Activated CD8-positive, alpha-beta memory T cell treated with anti-CD3 and anti-CD28 coated beads, Interleukin-2, amount 10 ng/mL, durations not matched to agents 7 days and 5 days (primary cell): ENCODE measurements around the gene OR14C36. TPM values are rescaled to one million over a fixed set of nuclear protein-coding genes. Genes with fewer than 3 reads are reported as not detected.

ENCODE experiments used
- ATAC-seq: fragments of 150-1000 bp; cut with Tn5 transposase; one replicate; pipeline ENCODE4 v1.10.0; 2021; ENCODE audit warnings: moderate library complexity
- CTCF ChIA-PET: fragments of 350-600 bp; sonication (Branson Sonifier 250); formaldehyde crosslinking; loops from one replicate; lab custom pipeline; 2021; ENCODE audit warnings: antibody characterized with exemption; lab: Charles Lee
- DNase-seq: peaks from one replicate; pipeline ENCODE4 v3.0.0-alpha.2; 2020
- H3K27ac Mint-ChIP-seq: one replicate; pipeline ENCODE4 v1.8.0; 2021; ENCODE audit warnings: mild to moderate bottlenecking, mixed read lengths
- H3K27me3 Mint-ChIP-seq: one replicate; pipeline ENCODE4 v1.8.0; 2021; ENCODE audit warnings: mixed read lengths
- H3K36me3 Mint-ChIP-seq: one replicate; pipeline ENCODE4 v1.8.0; 2021; ENCODE audit warnings: mild to moderate bottlenecking, mixed read lengths
- H3K4me1 Mint-ChIP-seq: one replicate; pipeline ENCODE4 v1.8.0; 2021; ENCODE audit warnings: mixed read lengths
- H3K4me3 Mint-ChIP-seq: one replicate; pipeline ENCODE4 v1.8.0; 2021; ENCODE audit warnings: mild to moderate bottlenecking, moderate library complexity, mixed read lengths
- H3K9me3 Mint-ChIP-seq: one replicate; pipeline ENCODE4 v1.8.0; 2022; ENCODE audit warnings: low read depth, mixed read lengths
- total RNA-seq, 2 experiments: library from RNA; stranded (reverse); gene quantifications; one replicate each; pipeline ENCODE4 v1.2.3, GENCODE V29; 2021

OR14C36 gene
- total RNA-seq, 2 experiments from 2014 or later: not detected

DNA sequence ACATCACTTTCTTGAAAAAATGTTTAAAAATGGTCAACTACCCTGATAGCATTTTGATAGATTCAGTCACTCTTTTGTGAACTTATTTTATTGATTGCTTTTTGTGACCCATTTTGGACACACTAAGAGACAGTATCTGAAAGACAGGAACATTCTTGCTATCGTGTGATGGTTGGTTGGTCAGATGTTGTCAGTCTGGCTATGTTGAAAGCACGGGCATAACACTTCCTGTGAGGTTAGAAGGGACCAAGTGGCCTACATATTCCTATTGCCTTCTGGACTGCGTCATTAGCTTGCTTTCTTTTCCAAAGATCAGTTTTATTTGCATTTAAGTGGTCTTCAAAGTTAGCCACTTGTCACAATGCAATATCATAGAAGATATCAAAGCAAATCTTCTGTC lies 28.3 kb downstream of the OR14C36 start:
- no peak overlapping the region for H3K4me3 Mint-ChIP-seq
- no peaks in the 10 kb centered on the region for H3K27me3 Mint-ChIP-seq
- ATAC-seq (no peak), DNase-seq (no peak)
- no peaks in the 10 kb centered on the region for H3K36me3 Mint-ChIP-seq
- H3K9me3 Mint-ChIP-seq: no peaks in the 10 kb centered on the region
- CTCF ChIA-PET: no interaction called here
- H3K27ac Mint-ChIP-seq: no peak overlapping the region
- no peaks in the 10 kb centered on the region for H3K4me1 Mint-ChIP-seq

DNA sequence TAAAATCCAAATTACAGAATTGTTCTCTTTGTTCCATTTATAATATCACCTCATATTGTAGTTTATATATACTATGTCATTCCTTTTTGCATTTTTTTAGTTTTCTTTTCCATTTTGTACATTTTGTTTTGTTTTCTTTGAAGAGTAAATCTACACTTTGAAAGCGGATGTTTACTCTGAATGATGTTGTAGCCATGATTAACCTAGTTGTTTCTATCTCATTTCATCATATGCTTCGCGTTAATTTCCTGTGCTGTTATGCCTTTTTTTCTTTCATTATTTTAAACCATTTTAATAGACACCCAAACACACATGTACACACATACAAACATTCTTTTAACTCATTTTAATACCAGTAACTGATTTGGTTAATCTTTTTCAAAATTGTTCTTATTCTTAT lies 32.3 kb downstream of the OR14C36 start:
- no peak for DNase-seq
- H3K27ac Mint-ChIP-seq: no peak overlapping the region
- no peaks in the 10 kb centered on the region for H3K36me3 Mint-ChIP-seq
- H3K27me3 Mint-ChIP-seq: no peaks in the 10 kb centered on the region
- H3K4me3 Mint-ChIP-seq: no peak overlapping the region
- H3K9me3 Mint-ChIP-seq: no peaks in the 10 kb centered on the region
- no peaks in the 10 kb centered on the region for H3K4me1 Mint-ChIP-seq
- CTCF ChIA-PET: no interaction called here
- ATAC-seq: no peak

DNA sequence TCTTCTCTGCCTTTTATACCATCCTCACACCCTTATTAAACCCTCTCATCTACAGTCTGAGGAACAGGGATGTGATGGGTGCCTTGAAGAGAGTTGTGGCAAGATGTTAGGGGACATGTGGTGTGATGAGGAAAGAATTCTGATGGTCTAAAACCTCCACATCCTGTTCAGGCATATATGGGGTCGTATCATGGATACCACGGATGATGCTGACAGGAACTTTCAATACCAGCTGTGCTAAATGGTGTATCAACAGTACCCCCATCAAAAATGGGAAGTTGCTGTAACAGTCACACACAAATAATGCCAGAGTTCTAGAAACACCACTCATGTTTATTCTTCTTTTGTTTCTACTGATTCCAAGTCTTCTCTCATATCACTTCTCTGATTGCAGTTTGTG lies 39.9 kb downstream of the OR14C36 start:
- ATAC-seq (no peak), DNase-seq (no peak)
- Mint-ChIP-seq H3K9me3 (no peaks in the 10 kb centered on the region), H3K27ac (no peak overlapping the region), H3K4me3 (no peak overlapping the region), H3K36me3 (no peaks in the 10 kb centered on the region), H3K4me1 (no peaks in the 10 kb centered on the region), H3K27me3 (no peaks in the 10 kb centered on the region)
- CTCF ChIA-PET: no interaction called here

DNA sequence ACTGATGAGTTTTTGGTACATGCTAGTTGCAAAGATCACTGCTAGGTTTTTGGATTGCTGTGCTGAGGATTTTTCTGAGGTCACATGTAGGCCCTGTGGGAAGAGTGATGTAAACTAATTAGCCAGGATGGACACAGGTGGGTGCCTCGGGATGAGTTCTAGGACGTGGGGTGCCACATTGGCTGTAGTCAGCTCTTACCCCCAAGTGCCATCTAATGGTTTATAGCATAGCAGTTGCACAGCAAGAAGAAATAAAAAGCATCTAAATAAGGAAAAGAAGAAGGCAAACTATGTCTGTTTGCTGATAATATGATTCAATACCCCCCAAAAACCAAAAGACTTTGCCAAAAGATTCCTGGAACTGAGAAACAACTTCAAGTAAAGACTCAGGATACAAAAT lies 44.5 kb downstream of the OR14C36 start:
- DNase-seq (no peak), ATAC-seq (no peak)
- Mint-ChIP-seq H3K4me3 (no peak overlapping the region), H3K36me3 (no peaks in the 10 kb centered on the region), H3K9me3 (no peaks in the 10 kb centered on the region), H3K27me3 (peaks cover 2% of the 10 kb centered on the region), H3K4me1 (no peaks in the 10 kb centered on the region), H3K27ac (no peak overlapping the region)
- CTCF ChIA-PET: no interaction called here

Other genes starting within 250 kb of the OR14C36 start
- not detected for gene OR2M5, start 203.6 kb upstream of the OR14C36 start, total RNA-seq
- gene OR2M2, start 174.0 kb upstream of the OR14C36 start, total RNA-seq: not detected
- not detected for gene OR2M3, start 151.5 kb upstream of the OR14C36 start, total RNA-seq
- gene OR2M4, start 117.4 kb upstream of the OR14C36 start, total RNA-seq: not detected
- gene OR2T33, start 70.8 kb upstream of the OR14C36 start, total RNA-seq: not detected
- not detected for gene OR2T12, start 45.4 kb upstream of the OR14C36 start, total RNA-seq
- not detected for gene OR2M7, start 24.2 kb upstream of the OR14C36 start, total RNA-seq
- gene OR2T4, start 12.9 kb downstream of the OR14C36 start, total RNA-seq: not detected
- not detected for gene OR2T6, start 27.0 kb downstream of the OR14C36 start, total RNA-seq
- not detected for gene OR2T1, start 54.3 kb downstream of the OR14C36 start, total RNA-seq
- not detected for gene OR2T2, start 96.9 kb downstream of the OR14C36 start, total RNA-seq
- gene OR2T3, start 124.6 kb downstream of the OR14C36 start, total RNA-seq: not detected
- not detected for gene OR2T5, start 139.8 kb downstream of the OR14C36 start, total RNA-seq
- gene OR2G6, start 159.3 kb downstream of the OR14C36 start, total RNA-seq: not detected
- not detected for gene OR2T29, start 214.0 kb downstream of the OR14C36 start, total RNA-seq
- not detected for gene OR2T34, start 226.0 kb downstream of the OR14C36 start, total RNA-seq
- gene OR2T10, start 248.9 kb downstream of the OR14C36 start, total RNA-seq: not detected